ENCODE results near the gene KRTAP22-2.

KRTAP22-2 gene

DNA sequence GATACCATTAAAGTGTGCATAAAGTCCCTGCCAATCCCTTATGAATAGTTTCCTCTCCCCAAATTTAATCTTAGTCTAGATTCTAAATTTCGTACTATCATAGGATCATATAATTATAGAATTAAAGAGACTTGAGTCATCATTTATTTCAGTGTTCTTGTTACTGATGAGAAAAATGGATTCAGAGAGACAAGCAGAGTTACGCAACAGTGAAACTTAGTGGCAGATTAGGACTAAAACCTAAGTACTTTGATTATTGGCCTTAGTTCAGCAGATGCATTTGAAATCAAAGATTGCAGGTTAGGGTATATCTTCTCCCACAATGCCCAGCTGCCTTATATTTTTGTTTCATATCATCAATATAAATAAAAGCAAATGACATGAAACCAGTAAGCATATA lies 28.2 kb downstream of the KRTAP22-2 start:
- no peak for DNase-seq

DNA sequence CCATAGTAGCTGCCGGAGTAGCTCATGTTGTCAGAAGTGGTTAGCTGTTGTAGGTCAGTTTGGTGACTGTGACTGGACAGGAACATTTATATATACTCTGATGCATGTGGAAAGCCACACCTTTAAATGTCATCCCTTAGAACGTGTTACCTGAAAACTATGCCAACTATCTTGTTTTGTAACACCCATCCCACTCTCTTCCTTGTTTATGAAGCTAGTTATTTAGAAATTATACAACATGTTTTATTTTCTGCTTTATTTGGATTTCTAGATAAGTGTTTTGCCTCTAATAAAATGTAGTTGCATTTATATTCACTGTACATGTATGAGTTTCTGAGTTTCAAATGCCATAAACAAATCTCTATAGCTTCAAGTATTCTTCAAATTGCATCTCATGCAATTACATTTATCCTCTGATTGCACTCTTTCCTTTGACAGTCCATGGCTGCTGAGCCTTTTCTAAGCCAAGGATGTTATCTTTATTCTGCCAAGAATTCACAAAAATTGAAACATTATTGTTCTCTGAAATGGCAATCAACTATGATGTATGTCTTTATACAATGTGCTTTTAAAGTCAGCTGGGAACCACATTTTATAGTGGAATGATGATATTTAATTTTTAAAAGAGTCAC lies 28.8 kb downstream of the KRTAP22-2 start, which contains the start of gene KRTAP19-7:
Gene KRTAP19-7, minus strand, starts transcription at position 51 of the 632 bp plus-strand sequence. Its CDS starts 25 bp downstream, at position 26.
- DNase-seq, result no peak

DNA sequence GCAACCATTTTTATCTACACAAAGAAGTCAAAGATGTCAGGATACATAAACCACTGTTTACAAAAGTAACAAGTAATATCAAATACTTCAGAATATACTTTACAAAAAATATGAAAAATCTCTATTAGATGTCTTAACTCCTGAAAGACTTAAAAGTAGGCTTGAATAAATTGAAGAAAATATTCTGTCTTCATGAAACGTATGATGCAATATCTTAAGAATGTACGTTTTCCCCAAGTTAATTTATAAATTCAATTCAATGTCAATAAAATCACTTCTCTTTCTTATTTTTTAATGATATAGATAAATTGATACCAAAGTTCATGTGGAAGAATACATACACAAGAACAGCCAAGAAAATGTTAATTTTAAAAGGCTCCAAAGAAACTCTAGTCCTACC lies 35.1 kb downstream of the KRTAP22-2 start:
- no peak for DNase-seq

GRCh38 chr21:30552782-30553181 lies 37.4 kb downstream of the KRTAP22-2 start:
- DNase-seq, result no peak

DNA sequence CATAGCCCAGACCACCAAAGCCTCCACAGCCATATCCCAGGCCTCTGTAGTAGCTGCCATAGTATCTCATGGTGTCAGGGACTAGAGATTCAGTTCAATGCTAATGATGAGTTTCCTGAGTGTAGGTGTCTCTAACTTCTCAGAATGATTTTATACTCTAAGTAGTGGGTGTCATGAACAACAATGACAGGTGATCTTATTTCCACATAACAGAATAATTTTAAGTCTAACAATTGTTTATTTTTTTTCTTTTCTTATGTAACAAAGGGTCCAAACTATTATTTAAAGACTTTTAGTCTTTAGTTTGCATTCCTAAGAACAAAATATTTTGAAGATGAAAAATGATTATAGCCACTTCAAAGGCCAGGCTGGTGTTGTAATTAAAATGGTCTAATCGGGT lies 48.4 kb downstream of the KRTAP22-2 start, which contains the start of gene KRTAP19-6:
Gene KRTAP19-6, minus strand, starts transcription at position 101 of the 400 bp plus-strand sequence. Its CDS starts 31 bp downstream, at position 70.
- no peak for DNase-seq

Measured in kidney glomerular epithelial cell (primary cell).